Measurements from ENCODE around the gene TOP2B.

Gene TOP2B

DNA sequence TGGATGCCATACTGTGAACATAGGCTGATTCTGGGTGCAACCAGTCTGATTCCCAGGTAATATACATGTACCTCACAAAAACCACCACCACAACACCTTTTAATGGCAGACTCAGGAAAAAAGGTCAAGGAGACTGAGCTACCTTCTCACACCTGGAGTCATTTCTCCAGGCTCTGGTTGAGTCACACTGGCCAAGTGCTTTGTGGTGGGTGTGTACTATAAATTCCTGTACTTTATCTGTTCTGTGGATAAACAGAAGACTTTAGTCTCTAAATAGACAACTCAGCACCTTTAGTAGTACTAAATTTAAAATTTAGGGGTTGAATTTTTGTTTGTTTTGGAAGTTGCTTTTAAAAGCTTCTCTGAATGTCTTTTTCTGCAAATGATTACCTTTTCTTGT, 46.7 kb downstream of the TOP2B start:
- DNase-seq: no peak

DNA sequence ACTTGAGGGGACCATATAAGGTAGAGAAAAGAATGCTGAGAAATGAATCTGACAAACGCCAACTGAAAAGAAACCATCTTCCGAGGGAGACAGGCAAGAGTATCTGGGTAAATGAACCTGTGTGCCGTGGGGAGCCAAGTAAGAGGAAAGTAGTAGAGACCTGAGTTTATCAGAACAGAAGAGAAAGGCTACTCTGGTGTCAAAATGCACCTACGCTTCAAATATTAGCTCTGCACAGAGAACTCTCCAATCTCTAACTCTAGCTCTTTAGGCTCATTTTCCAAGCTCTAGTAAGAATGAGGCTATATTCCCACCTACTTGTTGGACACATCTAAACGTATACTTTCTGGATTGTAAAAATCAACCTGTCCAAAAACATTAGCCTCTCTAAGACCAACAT, 53.5 kb downstream of the TOP2B start:
- DNase-seq: no peak

DNA sequence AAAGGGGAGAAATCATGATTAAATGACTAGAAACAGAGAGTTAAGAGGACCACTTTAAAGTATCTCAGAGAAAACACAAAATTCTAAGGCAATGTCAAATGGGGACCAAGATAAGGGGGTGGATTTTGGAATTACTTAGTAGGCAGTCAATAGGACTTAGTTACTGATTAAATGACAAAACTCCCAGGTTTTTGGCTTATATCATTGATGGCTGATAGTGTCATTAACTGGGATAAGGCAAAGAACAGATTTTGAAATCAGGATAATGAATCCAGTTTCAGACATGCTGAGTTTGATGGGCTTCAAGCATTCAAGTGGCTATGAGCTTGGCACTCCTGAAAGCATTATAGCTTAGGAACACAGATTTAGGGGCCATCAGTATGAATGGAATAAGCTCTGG, 53.9 kb downstream of the TOP2B start:
- no peak for DNase-seq

GRCh38 chr3:25610167-25610566, 54.5 kb downstream of the TOP2B start:
- DNase-seq: no peak

DNA sequence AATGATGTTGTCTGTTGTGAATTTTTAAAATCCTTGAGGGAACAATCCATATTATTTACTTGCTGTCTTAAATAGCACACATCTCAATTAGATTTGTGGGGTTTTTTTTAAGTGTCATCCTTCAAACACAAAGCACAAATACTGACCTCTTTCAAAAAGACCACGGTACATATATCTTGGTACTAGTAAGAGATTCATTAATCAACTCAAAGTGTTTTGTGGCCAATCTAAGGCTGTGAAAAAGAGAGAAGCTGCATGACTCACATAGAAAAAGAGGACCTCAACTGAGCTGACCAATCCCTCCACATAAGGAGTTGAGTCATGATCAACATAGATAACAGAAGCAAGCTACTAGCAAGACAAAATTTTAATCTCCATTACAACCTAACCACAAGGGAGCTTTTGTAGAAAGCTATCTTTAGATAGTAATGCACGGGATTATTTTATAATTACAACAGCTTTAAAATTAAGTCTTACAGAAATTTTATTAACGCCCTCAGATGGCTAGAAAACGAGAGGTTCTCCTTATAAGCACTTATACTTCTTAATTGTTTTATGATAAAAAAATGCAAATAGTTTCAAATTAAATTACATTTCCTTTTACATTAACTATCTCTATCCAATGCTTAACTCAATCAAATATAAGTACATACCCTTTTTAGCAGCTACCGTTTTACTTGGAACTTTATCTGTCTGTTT, 60.5 kb downstream of the TOP2B start:
- DNase-seq: no peak

- DNase-seq: no peak
Measured at GRCh38 chr3:25603703-25604102, 61.0 kb downstream of the TOP2B start.

GRCh38 chr3:25597535-25598101, 67.1 kb downstream of the TOP2B start:
- DNase-seq: no peak

- DNase-seq: no peak
Measured at GRCh38 chr3:25594007-25594502, 70.7 kb downstream of the TOP2B start.

GRCh38 chr3:25593001-25593400, 71.7 kb downstream of the TOP2B start:
- no peak for DNase-seq

- DNase-seq: no peak
Measured at GRCh38 chr3:25592510-25592968, 72.2 kb downstream of the TOP2B start.

- DNase-seq: no peak
Measured at GRCh38 chr3:25589783-25590258, 74.9 kb downstream of the TOP2B start.

DNA sequence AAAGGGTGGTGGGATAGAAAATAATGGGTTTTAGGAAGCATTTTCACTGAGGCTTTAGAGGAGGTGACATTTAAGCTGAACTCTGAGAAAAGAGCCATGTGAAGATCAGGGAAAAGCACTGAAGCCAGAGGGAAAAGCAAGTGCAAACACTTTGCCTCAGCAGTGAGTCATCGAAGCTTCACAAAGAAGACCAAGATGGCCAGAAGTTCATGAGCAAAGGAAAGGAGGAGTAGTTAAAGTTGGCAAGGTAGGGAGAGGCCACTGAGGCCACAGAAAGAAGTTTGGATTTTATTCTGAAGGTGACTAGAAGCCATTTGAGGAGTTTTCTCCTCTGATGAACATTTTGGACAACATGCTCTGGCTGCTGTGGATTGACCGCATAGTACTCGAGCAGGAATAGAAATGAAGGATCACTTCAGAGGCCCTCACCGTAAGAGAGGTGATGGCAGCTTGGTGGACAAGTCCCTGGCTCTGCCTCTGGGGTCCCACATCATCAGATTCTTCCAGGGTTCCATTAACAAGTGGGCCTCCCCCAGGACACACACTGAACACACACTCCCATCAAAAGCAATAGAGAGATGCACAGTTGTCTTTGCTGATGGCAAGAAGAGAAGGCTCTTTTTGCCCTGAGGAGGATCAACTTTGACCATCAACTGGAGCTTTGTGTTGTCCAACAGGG, 75.5 kb downstream of the TOP2B start:
- DNase-seq: no peak

DNA sequence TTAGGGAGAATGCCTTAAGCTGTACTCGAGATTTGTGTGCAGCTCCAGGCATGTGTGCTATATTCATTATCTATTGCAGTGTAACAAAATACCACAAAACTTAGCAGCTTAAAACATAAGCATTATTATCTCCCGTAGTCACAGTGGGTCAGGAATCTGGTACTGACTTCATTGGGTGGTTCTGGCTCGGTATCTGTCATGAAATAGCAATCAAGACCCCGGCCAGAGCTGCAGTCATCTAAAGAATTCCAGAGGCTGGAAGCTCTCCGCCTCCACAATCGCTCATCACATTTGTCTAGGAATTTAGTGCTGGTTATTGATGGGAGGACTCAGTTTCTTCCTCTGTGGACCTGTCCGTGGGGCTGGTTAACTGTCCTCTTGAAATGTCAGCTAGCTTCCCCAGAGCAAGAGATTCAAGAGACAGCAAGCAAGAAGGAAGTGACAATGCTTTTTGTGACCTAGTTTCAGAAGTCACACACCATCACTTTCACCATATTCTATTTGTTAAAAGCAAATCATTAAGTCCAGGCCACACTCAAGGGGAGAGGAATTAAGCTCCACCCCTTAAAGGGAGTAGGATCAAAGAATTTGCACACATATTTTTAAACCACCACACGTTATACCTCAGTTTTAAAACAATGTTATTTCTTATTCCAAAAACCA, 76.1 kb downstream of the TOP2B start:
- no peak for DNase-seq

- no peak for DNase-seq
Measured at GRCh38 chr3:25587975-25588374, 76.7 kb downstream of the TOP2B start.

GRCh38 chr3:25587526-25587925, 77.2 kb downstream of the TOP2B start:
- DNase-seq: no peak

DNA sequence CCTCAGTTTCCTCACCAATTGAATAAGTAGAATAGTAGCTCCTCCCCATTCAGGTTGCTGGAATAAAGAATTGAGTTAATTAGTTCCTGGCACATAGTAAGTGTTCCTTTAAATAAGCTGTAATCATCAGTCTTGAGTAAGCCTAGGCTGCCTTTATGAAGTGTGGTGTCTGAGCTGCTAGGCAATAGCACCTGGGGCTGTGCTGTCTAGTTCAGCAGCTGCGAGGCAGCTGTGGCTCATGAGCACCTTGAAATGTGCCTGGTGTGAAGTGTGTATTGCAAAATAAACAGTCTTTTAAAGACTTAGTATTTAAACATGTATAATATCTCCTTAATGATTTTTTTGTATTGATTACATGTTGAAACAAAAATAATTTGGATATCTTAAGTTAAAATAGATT, 77.6 kb downstream of the TOP2B start:
- no peak for DNase-seq

GRCh38 chr3:25586553-25586952, 78.2 kb downstream of the TOP2B start:
- no peak for DNase-seq

DNA sequence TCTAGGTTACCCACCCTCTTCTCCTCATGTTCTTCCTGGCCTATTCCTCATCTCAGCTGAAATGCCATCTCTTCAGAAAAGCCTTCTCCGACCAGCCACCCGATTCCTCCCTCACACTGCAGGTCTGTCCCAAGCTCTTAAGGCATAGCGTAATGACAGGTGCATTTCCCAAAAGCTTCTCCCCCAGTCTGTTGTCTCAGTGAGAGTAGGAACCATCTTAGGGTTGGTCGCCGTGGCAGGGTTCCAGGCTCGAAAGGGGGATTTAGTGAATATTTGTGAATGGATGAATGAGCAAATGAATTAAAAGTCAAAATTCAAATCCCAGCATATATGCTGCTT, 78.6 kb downstream of the TOP2B start:
- DNase-seq: no peak

GRCh38 chr3:25585361-25586166, 79.1 kb downstream of the TOP2B start:
- no peak for DNase-seq

DNA sequence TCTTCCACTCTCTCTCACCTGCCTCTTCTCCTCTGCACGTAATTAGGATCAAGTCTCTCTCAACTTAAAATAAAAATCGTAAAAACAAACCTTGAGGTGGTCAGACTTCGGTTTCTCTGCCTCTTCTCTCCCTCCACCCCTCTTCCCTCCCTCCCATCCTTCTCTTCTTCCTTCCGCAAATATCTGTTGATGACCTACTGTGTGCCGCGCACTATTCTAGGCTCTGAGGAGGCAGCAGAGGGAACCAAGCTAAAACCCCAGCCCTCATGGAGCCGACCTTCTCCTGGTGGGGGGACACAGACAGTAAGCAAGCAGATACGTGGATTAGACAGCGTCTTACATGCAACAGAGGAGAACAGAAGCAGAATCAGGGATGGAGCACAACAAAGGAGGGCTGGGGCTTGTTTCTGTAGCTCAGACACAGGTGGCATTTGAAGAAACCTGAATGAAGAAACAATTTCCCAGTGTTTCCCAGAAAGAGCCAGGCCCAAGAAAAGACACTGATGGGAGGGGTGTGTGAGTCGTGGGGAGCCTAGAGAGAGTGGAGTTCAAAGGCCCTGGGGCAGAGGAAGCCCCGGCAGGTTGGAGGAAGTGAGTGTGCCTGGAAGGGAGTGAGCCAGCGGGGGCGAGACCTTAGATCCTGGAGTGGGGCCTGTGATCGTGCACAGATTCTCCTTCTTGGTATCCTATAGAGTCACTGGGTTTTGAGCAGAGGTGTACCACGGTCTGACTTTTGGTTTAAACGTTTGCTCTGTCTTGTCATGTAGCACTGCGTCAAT, 80.5 kb downstream of the TOP2B start:
- DNase-seq: no peak

DNA sequence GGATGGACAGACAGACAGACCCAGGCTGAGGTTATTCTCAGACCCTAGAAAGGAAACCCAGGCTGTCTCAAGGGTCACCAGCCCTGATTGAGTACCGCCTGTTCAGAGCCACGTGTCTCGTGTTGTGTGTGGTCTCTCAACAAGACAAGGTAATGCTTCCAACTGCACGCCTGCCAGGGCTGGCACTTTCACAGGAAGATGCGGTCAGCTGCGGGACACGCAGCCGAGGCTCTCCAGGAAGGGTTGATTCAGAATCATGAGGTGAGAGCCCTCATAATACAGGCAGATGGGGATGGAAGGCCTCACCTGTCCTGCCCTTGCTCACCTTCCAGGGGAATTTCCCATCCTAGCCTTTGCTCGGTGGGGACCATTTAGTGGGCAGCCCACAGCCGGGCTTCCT, 81.4 kb downstream of the TOP2B start:
- no peak for DNase-seq

- no peak for DNase-seq
Measured at GRCh38 chr3:25582242-25582641, 82.5 kb downstream of the TOP2B start.

Measured in effector CD4-positive, alpha-beta T cell (primary cell).